HFFc6 (cell line): ENCODE measurements around the gene FZR1. TPM values are rescaled to one million over a fixed set of nuclear protein-coding genes. Genes with fewer than 3 reads are reported as not detected.

Experiments used
- DNase-seq: peaks from one replicate; pipeline ENCODE4 v3.0.0-alpha.2; 2018
- H3K27ac Mint-ChIP-seq: 2 replicates; pipeline ENCODE4 v1.8.0; 2020; ENCODE audit warnings: mild to moderate bottlenecking, mixed read lengths
- H3K27me3 Mint-ChIP-seq: 2 replicates; pipeline ENCODE4 v1.8.0; 2021; ENCODE audit warnings: mild to moderate bottlenecking, moderate library complexity, mixed read lengths; ENCODE audit not compliant: insufficient read depth
- H3K36me3 Mint-ChIP-seq: 2 replicates; pipeline ENCODE4 v1.8.0; 2021; ENCODE audit warnings: low read depth, mixed read lengths
- H3K4me1 Mint-ChIP-seq: 2 replicates; pipeline ENCODE4 v1.8.0; 2020; ENCODE audit warnings: low read depth, mixed read lengths
- H3K4me3 Mint-ChIP-seq: 2 replicates; pipeline ENCODE4 v1.8.0; 2020; ENCODE audit warnings: mild to moderate bottlenecking, moderate library complexity, mixed read lengths
- H3K9me3 Mint-ChIP-seq: 2 replicates; pipeline ENCODE4 v1.8.0; 2020; ENCODE audit warnings: mild to moderate bottlenecking, mixed read lengths
- total RNA-seq, 6 experiments: library from RNA; stranded (reverse); fragmentation: NEBNext Ultra II Directional; extraction: Animal tissue kit (Norgen Biotek cat#: 25700); gene quantifications; 2 replicates in 1 of 6; 3 replicates in 5 of 6; pipeline ENCODE4 v1.2.3, GENCODE V29; 2021
- TF ChIP-seq, protein P1 (sequence below): fragments of 200-600 bp; sonication (generic); IDR thresholded peaks from 2 replicates; pipeline ENCODE4 v1.5.0; 2021; ENCODE audit warnings: antibody characterized with exemption, mild to moderate bottlenecking

The FZR1 gene
- total RNA-seq, 6 experiments from 2014 or later: 43.9 to 56.8 (median 46.0) TPM

DNA sequence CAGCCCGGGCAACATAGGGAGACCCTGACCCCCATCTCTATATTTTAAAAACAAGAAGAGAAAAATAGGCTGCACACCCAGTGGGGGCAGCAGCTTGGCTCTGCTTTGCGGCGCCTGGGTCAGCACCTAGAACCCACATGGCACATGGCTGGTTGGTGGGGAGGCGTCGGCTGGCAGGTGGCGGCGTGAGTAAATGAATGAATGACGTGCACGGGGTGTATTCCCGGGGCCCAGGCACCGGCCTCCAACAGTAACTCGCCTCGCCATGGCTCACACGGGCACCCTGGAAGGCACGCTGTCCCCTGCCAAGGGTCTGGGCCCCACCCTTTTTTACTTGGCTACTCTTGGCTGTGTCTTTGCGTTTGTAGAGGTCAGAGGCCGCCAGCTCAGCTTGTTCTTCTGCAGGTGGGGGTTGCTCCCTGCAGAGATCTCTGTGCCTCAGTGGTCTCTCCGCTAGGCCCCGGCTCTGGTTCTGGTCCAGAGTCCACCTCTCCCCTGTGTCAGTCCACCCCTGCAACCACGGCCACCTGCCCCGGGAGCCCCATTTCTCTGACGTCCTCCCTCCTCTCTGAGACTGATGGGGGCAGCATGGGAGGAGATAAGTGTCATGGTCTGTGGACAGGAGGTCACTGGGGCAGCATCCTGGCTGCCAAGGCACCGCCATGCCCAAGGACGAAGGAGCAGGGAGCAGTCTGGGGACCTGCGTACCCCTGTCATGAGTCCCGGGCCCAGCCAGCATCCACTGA is 5.6 kb downstream of the FZR1 start:
- peaks cover 19% of the 10 kb centered on the region for H3K36me3 Mint-ChIP-seq
- no peaks in the 10 kb centered on the region; the same call in 1 of the 2 replicates for H3K27me3 Mint-ChIP-seq
- TF ChIP-seq, protein P1, sequence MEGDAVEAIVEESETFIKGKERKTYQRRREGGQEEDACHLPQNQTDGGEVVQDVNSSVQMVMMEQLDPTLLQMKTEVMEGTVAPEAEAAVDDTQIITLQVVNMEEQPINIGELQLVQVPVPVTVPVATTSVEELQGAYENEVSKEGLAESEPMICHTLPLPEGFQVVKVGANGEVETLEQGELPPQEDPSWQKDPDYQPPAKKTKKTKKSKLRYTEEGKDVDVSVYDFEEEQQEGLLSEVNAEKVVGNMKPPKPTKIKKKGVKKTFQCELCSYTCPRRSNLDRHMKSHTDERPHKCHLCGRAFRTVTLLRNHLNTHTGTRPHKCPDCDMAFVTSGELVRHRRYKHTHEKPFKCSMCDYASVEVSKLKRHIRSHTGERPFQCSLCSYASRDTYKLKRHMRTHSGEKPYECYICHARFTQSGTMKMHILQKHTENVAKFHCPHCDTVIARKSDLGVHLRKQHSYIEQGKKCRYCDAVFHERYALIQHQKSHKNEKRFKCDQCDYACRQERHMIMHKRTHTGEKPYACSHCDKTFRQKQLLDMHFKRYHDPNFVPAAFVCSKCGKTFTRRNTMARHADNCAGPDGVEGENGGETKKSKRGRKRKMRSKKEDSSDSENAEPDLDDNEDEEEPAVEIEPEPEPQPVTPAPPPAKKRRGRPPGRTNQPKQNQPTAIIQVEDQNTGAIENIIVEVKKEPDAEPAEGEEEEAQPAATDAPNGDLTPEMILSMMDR: no peak
- no peak overlapping the region for H3K4me3 Mint-ChIP-seq
- peaks cover 53% of the 10 kb centered on the region for H3K4me1 Mint-ChIP-seq
- DNase-seq: no peak
- no peak overlapping the region for H3K27ac Mint-ChIP-seq
- H3K9me3 Mint-ChIP-seq: no peaks in the 10 kb centered on the region

DNA sequence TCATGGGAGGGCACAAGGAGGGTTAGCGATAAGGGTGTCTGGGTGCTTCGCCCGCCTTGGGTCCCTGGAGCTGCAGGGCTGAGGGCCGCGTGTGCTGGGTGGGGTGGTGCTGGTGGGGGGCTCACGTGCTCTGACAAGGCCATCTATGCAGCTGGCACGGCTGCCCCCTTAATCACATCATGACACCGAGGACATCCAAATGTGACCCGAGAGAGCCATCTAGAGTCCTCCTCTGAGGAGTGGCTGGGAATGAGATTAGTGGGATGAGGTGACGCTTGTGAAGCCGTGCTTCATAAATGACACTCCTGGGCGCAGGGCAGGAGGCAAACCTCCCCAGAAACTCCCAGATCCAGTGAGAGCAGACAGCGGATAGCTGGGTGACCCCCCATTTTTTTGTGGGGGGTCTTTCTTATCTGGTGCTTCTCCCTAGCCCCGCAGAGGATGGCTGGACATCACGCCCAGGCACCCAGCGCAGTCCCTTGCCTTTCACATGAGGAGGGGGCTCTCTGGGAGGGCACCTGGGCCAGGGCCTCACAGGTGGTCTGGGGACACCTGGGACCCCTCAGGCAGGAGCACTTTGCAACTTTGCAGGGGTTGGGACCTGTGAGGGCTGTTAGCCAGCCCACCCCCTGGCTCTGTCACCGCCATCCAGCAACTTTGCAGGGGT is 6.6 kb downstream of the FZR1 start:
- Mint-ChIP-seq H3K4me3 (no peak overlapping the region), H3K36me3 (peaks cover 11% of the 10 kb centered on the region), H3K27ac (no peak overlapping the region), H3K9me3 (no peaks in the 10 kb centered on the region), H3K4me1 (peaks cover 46% of the 10 kb centered on the region), H3K27me3 (no peaks in the 10 kb centered on the region; the same call in 1 of the 2 replicates)
- TF ChIP-seq, protein P1: no peak
- no peak for DNase-seq

DNA sequence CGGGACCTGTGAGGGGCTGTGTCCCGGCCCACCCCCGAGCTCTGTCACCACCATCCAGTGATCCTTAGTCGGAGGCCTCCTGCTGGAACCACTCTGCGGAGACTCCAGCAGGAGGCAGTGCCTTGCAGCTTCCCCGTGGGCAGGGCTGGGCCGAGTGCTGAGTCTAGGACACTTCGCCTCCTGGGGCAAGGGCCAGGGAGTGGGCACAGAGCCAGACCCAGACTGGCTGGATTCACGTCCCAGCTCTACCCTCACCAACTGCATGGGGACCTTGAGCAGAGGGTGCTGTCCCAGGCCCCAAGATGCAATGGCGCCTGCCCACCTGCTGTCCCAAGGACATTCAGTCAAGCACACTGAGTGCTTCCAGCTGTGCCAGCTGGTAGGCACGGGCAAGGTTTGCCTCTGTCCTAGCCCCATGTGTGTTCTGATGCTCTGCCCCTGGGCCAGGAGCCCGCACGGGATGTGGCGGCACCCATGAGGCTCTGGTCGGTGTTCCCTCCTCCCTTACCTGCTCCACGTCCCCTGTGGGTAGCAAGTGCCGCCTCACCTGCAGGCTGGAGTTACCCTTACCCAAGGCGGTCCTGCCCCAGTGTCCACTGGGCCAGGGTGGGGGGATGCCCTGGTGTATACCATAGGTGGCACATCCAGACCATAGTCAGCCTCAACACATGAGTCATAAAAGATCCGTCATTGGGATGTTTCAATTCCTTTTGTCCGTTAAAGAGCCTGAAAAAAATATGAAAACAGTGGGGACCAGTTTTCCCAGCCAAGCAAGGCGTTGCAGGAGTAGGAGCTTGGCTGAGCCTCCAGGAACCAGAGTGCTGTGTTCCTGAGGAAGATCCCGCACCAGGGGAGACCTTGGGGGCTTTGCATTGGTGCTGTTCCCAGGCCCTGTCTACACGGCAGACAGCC is 7.4 kb downstream of the FZR1 start:
- peaks cover 42% of the 10 kb centered on the region for H3K4me1 Mint-ChIP-seq
- DNase-seq: no peak
- H3K9me3 Mint-ChIP-seq: no peaks in the 10 kb centered on the region
- no peaks in the 10 kb centered on the region; the same call in 1 of the 2 replicates for H3K27me3 Mint-ChIP-seq
- TF ChIP-seq, protein P1: no peak
- H3K27ac Mint-ChIP-seq: peak overlapping the region; percentile 54
- no peak overlapping the region for H3K4me3 Mint-ChIP-seq
- peaks cover 11% of the 10 kb centered on the region for H3K36me3 Mint-ChIP-seq

DNA sequence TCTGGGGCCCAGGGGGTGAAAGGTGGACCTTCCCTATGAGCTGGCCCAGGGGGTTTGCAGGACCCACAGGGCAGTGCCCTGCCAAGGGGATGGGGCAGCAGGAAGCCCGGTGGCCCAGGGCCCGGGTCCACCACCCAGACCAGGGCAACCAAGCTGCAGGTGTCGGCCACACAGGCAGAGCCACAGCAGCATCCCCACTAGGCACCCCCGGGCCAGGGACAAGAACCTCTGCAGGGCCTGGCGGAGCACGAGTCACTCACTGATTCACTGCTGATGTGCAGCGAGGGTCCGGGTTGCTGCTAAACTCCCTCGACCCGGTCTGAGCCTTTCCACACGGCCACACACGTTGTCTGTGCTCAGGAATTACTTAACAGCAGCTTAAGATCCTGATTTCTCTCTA is 8.8 kb downstream of the FZR1 start:
- no peaks in the 10 kb centered on the region for H3K27me3 Mint-ChIP-seq
- H3K27ac Mint-ChIP-seq: peak overlapping the region; percentile 38; the same call in 1 of the 2 replicates
- TF ChIP-seq, protein P1: no peak
- peaks cover 27% of the 10 kb centered on the region for H3K4me1 Mint-ChIP-seq
- H3K9me3 Mint-ChIP-seq: no peaks in the 10 kb centered on the region
- no peak overlapping the region for H3K4me3 Mint-ChIP-seq
- no peak for DNase-seq
- H3K36me3 Mint-ChIP-seq: peaks cover under 1% of the 10 kb centered on the region; the same call in 1 of the 2 replicates

DNA sequence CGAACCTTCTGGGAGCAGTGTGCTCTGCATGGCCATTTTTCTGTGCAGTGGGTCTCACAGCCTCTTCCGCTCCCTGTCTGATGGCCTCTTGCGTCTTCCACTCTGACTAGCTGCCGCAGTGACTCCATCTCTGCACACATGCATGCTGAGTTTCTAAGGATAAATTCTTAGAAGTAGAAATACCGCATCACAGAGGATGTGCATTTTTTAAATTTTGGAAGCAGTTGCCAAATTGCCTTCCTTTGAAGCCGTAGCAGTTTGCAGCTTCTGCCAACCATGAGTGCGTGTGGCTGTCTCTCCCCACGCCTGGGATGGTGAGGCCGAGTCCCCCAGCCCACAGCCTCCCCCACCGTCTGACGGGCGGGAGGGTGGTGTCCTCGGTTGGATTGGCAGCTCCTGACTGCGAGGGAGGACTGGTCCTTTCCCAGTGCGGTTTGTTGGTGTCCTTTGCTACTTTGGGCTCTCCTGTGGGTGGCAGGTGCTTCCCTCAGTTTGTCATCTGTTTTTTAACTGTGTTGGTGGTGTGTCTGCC is 9.8 kb downstream of the FZR1 start:
- H3K9me3 Mint-ChIP-seq: no peaks in the 10 kb centered on the region
- peaks cover 2% of the 10 kb centered on the region; the same call in 1 of the 2 replicates for H3K36me3 Mint-ChIP-seq
- no peak overlapping the region for H3K4me3 Mint-ChIP-seq
- peak overlapping the region; percentile 46; the same call in 1 of the 2 replicates for H3K27ac Mint-ChIP-seq
- H3K27me3 Mint-ChIP-seq: no peaks in the 10 kb centered on the region
- peaks cover 24% of the 10 kb centered on the region for H3K4me1 Mint-ChIP-seq
- no peak for DNase-seq
- TF ChIP-seq, protein P1: no peak
